ENCODE results near the gene RYR1.

DNA sequence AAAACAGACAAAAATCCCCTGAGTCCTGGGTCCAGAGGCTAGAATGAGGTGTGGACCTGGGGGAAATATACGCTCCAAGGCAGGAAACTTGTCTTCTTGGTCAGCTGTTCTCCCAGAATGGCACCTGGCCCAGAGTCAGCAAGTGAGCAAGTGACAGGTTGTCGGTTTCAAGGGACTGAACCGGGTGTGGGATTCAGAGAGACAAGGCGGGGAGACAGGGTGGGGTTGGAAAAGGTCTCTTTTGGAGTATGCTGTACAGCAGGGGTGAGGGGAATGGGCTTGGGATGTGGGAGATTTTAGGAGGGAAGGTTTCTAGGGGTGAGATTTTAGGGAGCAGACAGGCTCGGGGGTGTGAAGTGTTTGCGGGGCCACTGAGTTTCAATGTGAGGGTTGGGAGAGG, 83.3 kb downstream of the RYR1 start:
- TF ChIP-seq, protein P1, sequence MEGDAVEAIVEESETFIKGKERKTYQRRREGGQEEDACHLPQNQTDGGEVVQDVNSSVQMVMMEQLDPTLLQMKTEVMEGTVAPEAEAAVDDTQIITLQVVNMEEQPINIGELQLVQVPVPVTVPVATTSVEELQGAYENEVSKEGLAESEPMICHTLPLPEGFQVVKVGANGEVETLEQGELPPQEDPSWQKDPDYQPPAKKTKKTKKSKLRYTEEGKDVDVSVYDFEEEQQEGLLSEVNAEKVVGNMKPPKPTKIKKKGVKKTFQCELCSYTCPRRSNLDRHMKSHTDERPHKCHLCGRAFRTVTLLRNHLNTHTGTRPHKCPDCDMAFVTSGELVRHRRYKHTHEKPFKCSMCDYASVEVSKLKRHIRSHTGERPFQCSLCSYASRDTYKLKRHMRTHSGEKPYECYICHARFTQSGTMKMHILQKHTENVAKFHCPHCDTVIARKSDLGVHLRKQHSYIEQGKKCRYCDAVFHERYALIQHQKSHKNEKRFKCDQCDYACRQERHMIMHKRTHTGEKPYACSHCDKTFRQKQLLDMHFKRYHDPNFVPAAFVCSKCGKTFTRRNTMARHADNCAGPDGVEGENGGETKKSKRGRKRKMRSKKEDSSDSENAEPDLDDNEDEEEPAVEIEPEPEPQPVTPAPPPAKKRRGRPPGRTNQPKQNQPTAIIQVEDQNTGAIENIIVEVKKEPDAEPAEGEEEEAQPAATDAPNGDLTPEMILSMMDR (IDR thresholded peaks at IDR 0.05): no peak
- TF ChIP-seq REST (IDR thresholded peaks at IDR 0.05; ENCODE audit: insufficient read depth in 1 of 2, low read depth in 2 of 2, low read length in 1 of 2): no peak
- no peak for TF ChIP-seq POLR2AphosphoS5 (IDR thresholded peaks at IDR 0.05; ENCODE audit: low read depth, low read length)
- TF ChIP-seq SIN3A (IDR thresholded peaks at IDR 0.05; ENCODE audit: borderline replicate concordance, insufficient read depth, low read depth, low read length): no peak
